Karpas-422 (cell line): Measurements from ENCODE around the gene C12orf60. TPM values are rescaled to one million over a fixed set of nuclear protein-coding genes. Genes with fewer than 3 reads are reported as not detected.

ENCODE experiments used
- DNase-seq: peaks from one replicate; pipeline ENCODE4 v3.0.0-alpha.2; 2015
- H2AFZ ChIP-seq: fragments of 200-600 bp; sonication (generic); 2 replicates; pipeline ENCODE4 v1.6.1; 2014; ENCODE audit warnings: antibody characterized with exemption, low read length, mixed read lengths
- H3K27ac ChIP-seq: fragments of 200-600 bp; sonication (generic); 2 replicates; pipeline ENCODE4 v1.5.1; 2014; ENCODE audit warnings: mild to moderate bottlenecking, low read length, moderate library complexity
- H3K27me3 ChIP-seq: fragments of 200-600 bp; sonication (generic); 2 replicates; pipeline ENCODE4 v1.6.1; 2014; ENCODE audit warnings: low read length, mixed read lengths
- H3K36me3 ChIP-seq: fragments of 200-600 bp; sonication (generic); 2 replicates; pipeline ENCODE4 v1.6.1; 2014; ENCODE audit warnings: low read length, mixed read lengths; ENCODE audit not compliant: insufficient read depth
- H3K4me1 ChIP-seq: fragments of 200-600 bp; sonication (generic); 2 replicates; pipeline ENCODE4 v1.6.1; 2014; ENCODE audit warnings: mild to moderate bottlenecking, low read length, mixed read lengths
- H3K4me2 ChIP-seq: fragments of 200-600 bp; sonication (generic); 2 replicates; pipeline ENCODE4 v1.6.1; 2014; ENCODE audit warnings: low read length, low read depth, mild to moderate bottlenecking; ENCODE audit not compliant: poor library complexity, severe bottlenecking
- H3K4me3 ChIP-seq: fragments of 200-600 bp; sonication (generic); 2 replicates; pipeline ENCODE4 v1.5.1; 2014; ENCODE audit warnings: mild to moderate bottlenecking, antibody characterized with exemption, low read length, mixed read lengths
- H3K79me2 ChIP-seq: fragments of 200-600 bp; sonication (generic); 2 replicates; pipeline ENCODE4 v1.6.1; 2014; ENCODE audit warnings: mild to moderate bottlenecking, low read length, mixed read lengths
- H3K9ac ChIP-seq: fragments of 200-600 bp; sonication (generic); 2 replicates; pipeline ENCODE4 v1.6.0; 2014; ENCODE audit warnings: low read length
- H3K9me2 ChIP-seq: fragments of 200-600 bp; sonication (generic), shearing (Covaris generic); replicated peaks from 2 replicates; pipeline ENCODE4 v1.6.0; 2014; ENCODE audit warnings: mild to moderate bottlenecking, low read length, moderate library complexity; ENCODE audit not compliant: insufficient read depth
- H3K9me3 ChIP-seq: fragments of 300-700, 200-600 bp; sonication (generic); 2 replicates; pipeline ENCODE4 v1.6.1; 2014; ENCODE audit warnings: low read length, mixed read lengths
- H4K20me1 ChIP-seq: fragments of 200-600 bp; sonication (generic); 2 replicates; pipeline ENCODE4 v1.6.1; 2014; ENCODE audit warnings: mild to moderate bottlenecking, antibody characterized with exemption, low read length, low read depth; ENCODE audit not compliant: insufficient read depth
- total RNA-seq: library from RNA; depleted of rRNA; stranded (reverse); fragments of >200 nt; shearing (Covaris generic); gene quantifications from 2 replicates; pipeline ENCODE4 v1.2.3, GENCODE V29; 2014; ENCODE audit warnings: low replicate concordance

Gene C12orf60
- total RNA-seq, 1 experiment from 2014 or later, result 0.52 TPM

DNA sequence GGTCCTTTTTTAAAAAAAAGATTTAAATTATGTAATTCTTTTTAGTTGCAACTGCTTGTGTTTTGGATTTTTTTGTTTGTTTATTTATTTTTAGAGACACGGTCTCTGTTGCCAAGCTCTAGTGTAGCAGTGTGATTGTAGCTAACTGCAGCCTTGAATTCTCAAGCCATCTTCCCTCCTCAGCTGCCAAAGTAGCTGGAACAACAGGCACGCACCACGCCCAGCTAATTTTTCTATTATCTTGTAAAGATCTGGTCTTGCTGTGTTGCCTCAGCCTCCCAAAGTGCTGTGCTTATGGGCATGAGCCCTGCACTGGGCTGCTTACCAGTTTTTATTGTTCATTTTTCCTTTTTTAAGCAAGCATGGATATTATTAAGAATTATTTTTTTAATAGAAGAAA lies 50.5 kb downstream of the C12orf60 start:
- Histone ChIP-seq H3K27me3 (no peaks in the 10 kb centered on the region), H3K36me3 (no peaks in the 10 kb centered on the region), H2AFZ (no peak overlapping the region), H3K4me2 (no peak overlapping the region), H3K4me1 (no peaks in the 10 kb centered on the region), H3K27ac (no peak overlapping the region), H3K9me2 (no peaks in the 10 kb centered on the region), H3K4me3 (no peak overlapping the region), H3K79me2 (no peaks in the 10 kb centered on the region), H3K9ac (no peak overlapping the region), H3K9me3 (no peaks in the 10 kb centered on the region), H4K20me1 (no peaks in the 10 kb centered on the region)
- DNase-seq, result no peak

DNA sequence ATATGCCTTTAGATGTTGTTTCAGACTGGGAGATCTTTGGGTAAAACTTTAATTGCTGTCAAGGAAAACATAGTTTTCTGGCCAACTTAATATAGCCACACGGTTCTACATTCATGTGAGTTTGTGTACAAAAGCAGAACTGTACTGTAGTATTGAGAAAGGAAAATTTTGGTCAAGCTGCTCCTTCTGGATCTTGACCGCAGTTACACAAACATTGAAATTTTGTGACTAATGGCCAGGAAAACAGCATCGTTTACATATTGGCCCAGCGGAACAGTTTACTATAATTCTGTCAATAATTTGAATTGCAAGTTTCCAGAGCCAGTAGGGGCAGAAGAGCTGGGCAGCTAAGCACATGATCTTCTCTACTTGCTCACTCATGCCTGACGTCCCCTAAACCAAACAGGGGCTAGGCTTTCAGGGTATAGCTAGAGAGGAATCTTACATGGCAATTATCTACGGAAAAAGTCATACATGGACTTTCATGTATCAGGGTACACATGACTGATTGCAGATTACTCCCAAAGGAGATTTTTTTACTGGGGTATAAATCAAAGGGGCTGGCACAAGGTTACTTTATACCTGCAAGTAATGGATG lies 51.2 kb downstream of the C12orf60 start:
- no peaks in the 10 kb centered on the region for H4K20me1 ChIP-seq
- no peak overlapping the region for H3K27ac ChIP-seq
- no peaks in the 10 kb centered on the region for H3K36me3 ChIP-seq
- no peak overlapping the region for H2AFZ ChIP-seq
- no peak overlapping the region for H3K4me3 ChIP-seq
- no peak for DNase-seq
- no peaks in the 10 kb centered on the region for H3K4me1 ChIP-seq
- no peaks in the 10 kb centered on the region for H3K79me2 ChIP-seq
- no peaks in the 10 kb centered on the region for H3K9me3 ChIP-seq
- H3K9me2 ChIP-seq, result no peaks in the 10 kb centered on the region
- no peak overlapping the region for H3K9ac ChIP-seq
- no peaks in the 10 kb centered on the region for H3K27me3 ChIP-seq
- H3K4me2 ChIP-seq, result no peak overlapping the region

DNA sequence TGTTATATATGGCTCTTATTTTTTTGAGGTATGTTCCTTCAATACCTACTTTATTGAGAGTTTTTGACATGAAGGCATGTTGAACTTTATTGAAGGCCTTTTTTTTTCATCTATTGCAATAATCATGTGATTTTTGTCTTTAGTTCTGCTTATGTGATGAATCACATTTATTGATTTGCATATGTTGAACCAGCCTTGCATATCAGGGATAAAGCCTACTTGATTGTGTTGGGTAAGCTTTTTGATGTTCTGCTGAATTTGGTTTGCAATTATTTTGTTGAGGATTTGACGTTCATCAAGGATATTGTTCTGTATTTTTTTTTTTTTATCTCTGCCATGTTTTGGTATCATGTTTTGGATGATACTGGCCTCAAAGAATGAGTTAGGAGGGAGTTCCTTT lies 55.0 kb downstream of the C12orf60 start:
- Histone ChIP-seq H3K36me3 (no peaks in the 10 kb centered on the region), H3K9ac (no peak overlapping the region), H3K9me2 (no peaks in the 10 kb centered on the region), H3K27me3 (no peaks in the 10 kb centered on the region), H4K20me1 (no peaks in the 10 kb centered on the region), H3K4me3 (no peak overlapping the region), H3K4me2 (no peak overlapping the region), H3K9me3 (no peaks in the 10 kb centered on the region), H3K79me2 (no peaks in the 10 kb centered on the region), H3K27ac (no peak overlapping the region), H2AFZ (no peak overlapping the region), H3K4me1 (no peaks in the 10 kb centered on the region)
- DNase-seq, result no peak

DNA sequence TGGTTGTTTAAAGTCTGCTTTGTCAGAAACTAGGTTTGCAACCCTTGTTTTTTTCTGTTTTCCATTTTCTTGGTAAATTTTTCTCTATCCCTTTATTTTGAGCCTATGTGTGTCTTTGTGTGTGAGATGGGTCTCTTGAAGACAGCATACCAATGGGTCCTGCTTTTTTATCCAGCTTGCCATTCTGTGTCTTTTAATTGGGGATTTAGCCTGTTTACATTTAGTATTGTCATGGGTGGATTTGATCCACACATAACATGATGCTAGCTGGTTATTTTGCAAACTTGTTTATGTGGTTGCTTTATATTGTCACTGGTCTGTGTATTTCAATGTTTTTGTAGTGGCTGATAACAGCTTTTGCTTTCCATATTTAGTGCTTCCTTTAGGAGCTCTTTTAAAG lies 57.0 kb downstream of the C12orf60 start:
- Histone ChIP-seq H4K20me1 (no peaks in the 10 kb centered on the region), H3K79me2 (no peaks in the 10 kb centered on the region), H3K27ac (no peak overlapping the region), H3K4me3 (no peak overlapping the region), H3K27me3 (no peaks in the 10 kb centered on the region), H3K4me1 (no peaks in the 10 kb centered on the region), H3K9ac (no peak overlapping the region), H3K36me3 (no peaks in the 10 kb centered on the region), H3K9me3 (no peaks in the 10 kb centered on the region), H3K4me2 (no peak overlapping the region), H2AFZ (no peak overlapping the region), H3K9me2 (no peaks in the 10 kb centered on the region)
- DNase-seq, result no peak

DNA sequence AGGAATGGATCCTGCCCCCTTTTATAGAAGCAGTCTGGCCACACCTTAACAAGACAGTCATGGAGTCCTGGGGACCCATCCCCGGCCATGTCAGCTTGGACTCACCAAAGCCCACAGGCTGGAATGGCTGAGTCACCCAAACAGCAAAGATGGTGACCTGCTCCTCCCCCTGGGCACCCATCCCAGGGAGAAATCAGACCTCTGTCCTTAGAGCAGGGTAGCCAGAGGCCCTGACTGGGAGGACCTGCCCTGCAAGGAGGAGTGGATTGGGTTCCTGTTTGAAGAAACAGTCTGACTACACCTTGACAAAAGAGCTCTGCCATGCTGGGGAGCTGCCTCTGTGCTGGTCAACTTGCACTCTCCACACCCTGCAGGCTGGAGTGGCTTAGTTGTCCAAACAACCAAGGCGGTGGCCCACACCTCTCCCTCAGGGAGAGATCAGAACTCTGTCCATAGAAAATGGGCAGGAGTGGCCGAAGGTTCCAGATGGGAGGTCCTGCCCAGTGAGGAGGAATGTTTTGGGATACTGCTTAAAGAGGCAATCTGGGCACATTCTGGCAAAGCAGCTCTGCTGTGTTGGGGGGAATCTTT lies 65.5 kb downstream of the C12orf60 start:
- no peaks in the 10 kb centered on the region for H3K9me2 ChIP-seq
- no peaks in the 10 kb centered on the region for H3K27me3 ChIP-seq
- no peak for DNase-seq
- no peaks in the 10 kb centered on the region for H4K20me1 ChIP-seq
- H3K4me1 ChIP-seq, result no peaks in the 10 kb centered on the region
- H3K4me3 ChIP-seq, result no peak overlapping the region
- no peak overlapping the region for H3K9ac ChIP-seq
- H3K79me2 ChIP-seq, result no peaks in the 10 kb centered on the region
- H2AFZ ChIP-seq, result no peak overlapping the region
- no peaks in the 10 kb centered on the region for H3K9me3 ChIP-seq
- no peaks in the 10 kb centered on the region for H3K36me3 ChIP-seq
- no peak overlapping the region for H3K27ac ChIP-seq
- H3K4me2 ChIP-seq, result no peak overlapping the region

DNA sequence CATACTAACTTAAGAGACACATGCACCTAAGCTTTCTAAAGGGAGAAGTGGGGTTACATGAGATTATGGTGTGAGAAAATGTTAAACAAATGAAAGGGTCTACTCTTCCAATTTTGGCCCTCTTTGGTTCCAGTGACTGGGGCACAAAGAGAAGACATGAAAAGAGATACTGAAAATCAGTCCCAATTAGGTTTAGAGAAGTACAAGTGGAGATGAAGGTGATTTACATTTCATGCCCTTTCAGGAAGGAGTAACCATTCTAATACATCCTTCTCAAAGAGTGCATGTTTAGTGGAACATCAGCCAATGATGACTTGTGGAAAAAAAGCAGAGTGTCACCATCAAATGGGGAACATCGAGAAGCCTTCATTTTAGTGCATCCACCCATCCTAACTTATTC lies 67.8 kb downstream of the C12orf60 start:
- Histone ChIP-seq H3K36me3 (no peaks in the 10 kb centered on the region), H3K4me3 (no peak overlapping the region), H3K4me2 (no peak overlapping the region), H3K9me3 (no peaks in the 10 kb centered on the region), H2AFZ (no peak overlapping the region), H3K27ac (no peak overlapping the region), H3K9me2 (no peaks in the 10 kb centered on the region), H3K27me3 (no peaks in the 10 kb centered on the region), H3K79me2 (no peaks in the 10 kb centered on the region), H3K4me1 (no peaks in the 10 kb centered on the region), H3K9ac (no peak overlapping the region), H4K20me1 (no peaks in the 10 kb centered on the region)
- no peak for DNase-seq

DNA sequence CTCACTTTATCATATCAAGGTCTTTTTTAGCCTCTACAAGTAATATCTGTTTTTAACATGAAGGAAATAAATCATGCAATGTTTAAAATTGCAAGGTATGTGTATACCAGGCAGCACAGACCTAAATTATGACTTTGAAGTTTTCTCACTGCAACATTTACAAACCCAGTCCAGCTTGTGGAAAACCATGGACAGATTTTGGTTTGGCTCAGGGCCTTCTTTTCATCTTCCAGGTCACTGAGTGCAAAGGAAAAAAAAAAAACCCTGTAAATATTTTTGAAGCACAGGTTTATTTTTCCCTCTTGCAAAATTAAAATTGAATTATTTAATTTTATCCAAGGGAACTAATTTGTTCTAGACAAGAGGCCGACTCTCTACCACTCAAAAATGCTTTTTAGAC lies 68.4 kb downstream of the C12orf60 start:
- no peak overlapping the region for H3K27ac ChIP-seq
- H3K27me3 ChIP-seq, result no peaks in the 10 kb centered on the region
- no peaks in the 10 kb centered on the region for H3K4me1 ChIP-seq
- H3K4me3 ChIP-seq, result no peak overlapping the region
- H3K79me2 ChIP-seq, result no peaks in the 10 kb centered on the region
- no peak overlapping the region for H3K9ac ChIP-seq
- no peaks in the 10 kb centered on the region for H3K9me3 ChIP-seq
- no peak for DNase-seq
- H3K4me2 ChIP-seq, result no peak overlapping the region
- no peaks in the 10 kb centered on the region for H3K9me2 ChIP-seq
- no peaks in the 10 kb centered on the region for H4K20me1 ChIP-seq
- H2AFZ ChIP-seq, result no peak overlapping the region
- H3K36me3 ChIP-seq, result no peaks in the 10 kb centered on the region

DNA sequence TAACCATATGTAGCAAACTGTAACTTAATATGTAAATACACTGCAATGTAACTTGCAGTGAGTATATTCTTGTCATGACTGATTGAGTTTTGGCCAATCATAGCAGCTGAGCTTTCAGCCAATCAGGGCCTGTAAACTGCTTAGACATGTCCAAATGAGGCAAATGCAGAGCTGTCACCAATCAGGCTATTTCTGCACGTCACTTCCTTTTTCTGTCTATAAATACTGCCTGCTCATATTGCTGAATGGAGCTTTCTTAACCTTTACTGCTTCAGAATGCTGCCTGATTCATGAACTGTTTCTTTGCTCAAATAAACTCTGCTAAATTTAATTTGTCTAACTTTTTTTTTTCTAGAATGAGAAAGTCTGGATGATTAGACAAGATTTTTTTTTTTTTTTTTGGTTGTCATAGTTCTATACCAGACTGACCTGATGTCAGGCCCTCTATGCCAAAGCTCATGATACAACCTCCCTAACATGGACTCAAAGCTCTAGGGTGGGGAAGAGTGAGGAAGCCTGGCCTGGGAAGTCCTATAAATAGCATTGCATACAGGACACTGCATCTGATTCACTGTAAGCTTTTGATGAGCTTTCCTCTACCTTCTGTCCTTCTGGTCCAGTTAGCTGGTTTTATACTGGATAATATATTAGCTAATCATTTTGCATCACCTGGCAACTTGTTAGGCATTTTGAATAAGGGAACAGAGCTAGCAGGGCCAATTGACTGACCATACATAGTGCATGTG lies 70.1 kb downstream of the C12orf60 start:
- Histone ChIP-seq H4K20me1 (no peaks in the 10 kb centered on the region), H3K9me2 (no peaks in the 10 kb centered on the region), H3K9me3 (no peaks in the 10 kb centered on the region), H3K36me3 (no peaks in the 10 kb centered on the region), H3K27me3 (no peaks in the 10 kb centered on the region), H3K4me3 (no peak overlapping the region), H3K79me2 (no peaks in the 10 kb centered on the region), H2AFZ (no peak overlapping the region), H3K9ac (no peak overlapping the region), H3K27ac (no peak overlapping the region), H3K4me1 (peaks cover 6% of the 10 kb centered on the region), H3K4me2 (no peak overlapping the region)
- peak; percentile 66 for DNase-seq
